Measurements from ENCODE around the gene CSNK1G2.

- TF ChIP-seq POLR2A (IDR thresholded peaks at IDR 0.05; ENCODE audit: extremely low read depth, insufficient read length) (no peak), CTCF (IDR thresholded peaks at IDR 0.05; ENCODE audit: low read depth, low read length) (no peak), MYC (IDR thresholded peaks at IDR 0.05; ENCODE audit: low read depth, low read length) (no peak)
Measured at GRCh38 chr19:1959928-1960589, 19.1 kb downstream of the CSNK1G2 start.
